Retinal pigment epithelial cell (primary cell): ENCODE results near the gene ITFG1.
A peak's percentile ranks its signal among the peaks of the same experiment; 100 is the strongest.

Experiments
- DNase-seq: peaks from one replicate; pipeline ENCODE4 v3.0.0-alpha.2; 2010; ENCODE audit warnings: low read depth
- H3K4me3 ChIP-seq: 2 replicates; pipeline ENCODE4 v1.5.1; 2011; ENCODE audit warnings: mild to moderate bottlenecking, low read length, control low read depth, moderate library complexity
- TF ChIP-seq, protein P1 (sequence below): conservative IDR thresholded peaks from 2 replicates; pipeline ENCODE4 v1.5.1; 2011; ENCODE audit warnings: low read depth, low read length, control low read depth, inconsistent platforms

Gene ITFG1

DNA sequence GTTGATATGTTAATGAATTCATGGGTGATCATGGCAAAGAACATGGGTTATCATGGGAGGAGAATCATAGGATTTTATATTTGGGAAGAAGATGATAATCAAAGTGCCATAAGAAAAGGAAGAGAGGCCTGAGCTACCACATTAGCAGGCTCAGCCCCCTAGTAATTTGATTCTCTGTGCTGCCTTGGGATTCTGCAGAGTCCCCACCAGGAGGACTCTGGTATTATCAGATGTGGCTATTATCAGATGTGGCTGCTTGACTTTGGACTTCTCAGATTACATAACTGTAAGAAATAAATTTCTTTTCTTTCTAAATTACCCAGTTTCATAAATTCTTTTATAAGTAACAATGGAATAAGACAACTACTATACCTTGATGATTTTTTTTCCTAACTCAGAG is 137.6 kb downstream of the ITFG1 start:
- no peak overlapping the region for H3K4me3 ChIP-seq
- TF ChIP-seq, protein P1, sequence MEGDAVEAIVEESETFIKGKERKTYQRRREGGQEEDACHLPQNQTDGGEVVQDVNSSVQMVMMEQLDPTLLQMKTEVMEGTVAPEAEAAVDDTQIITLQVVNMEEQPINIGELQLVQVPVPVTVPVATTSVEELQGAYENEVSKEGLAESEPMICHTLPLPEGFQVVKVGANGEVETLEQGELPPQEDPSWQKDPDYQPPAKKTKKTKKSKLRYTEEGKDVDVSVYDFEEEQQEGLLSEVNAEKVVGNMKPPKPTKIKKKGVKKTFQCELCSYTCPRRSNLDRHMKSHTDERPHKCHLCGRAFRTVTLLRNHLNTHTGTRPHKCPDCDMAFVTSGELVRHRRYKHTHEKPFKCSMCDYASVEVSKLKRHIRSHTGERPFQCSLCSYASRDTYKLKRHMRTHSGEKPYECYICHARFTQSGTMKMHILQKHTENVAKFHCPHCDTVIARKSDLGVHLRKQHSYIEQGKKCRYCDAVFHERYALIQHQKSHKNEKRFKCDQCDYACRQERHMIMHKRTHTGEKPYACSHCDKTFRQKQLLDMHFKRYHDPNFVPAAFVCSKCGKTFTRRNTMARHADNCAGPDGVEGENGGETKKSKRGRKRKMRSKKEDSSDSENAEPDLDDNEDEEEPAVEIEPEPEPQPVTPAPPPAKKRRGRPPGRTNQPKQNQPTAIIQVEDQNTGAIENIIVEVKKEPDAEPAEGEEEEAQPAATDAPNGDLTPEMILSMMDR: no peak
- DNase-seq: no peak

GRCh38 chr16:47320546-47321310 is 140.1 kb downstream of the ITFG1 start:
- TF ChIP-seq, protein P1: no peak
- DNase-seq: no peak

GRCh38 chr16:47317465-47318240 is 143.2 kb downstream of the ITFG1 start:
- TF ChIP-seq, protein P1: no peak
- no peak overlapping the region for H3K4me3 ChIP-seq
- DNase-seq: no peak

More at GRCh38 chr16:47320546-47321310, 140.1 kb downstream of the ITFG1 start:
- no peak overlapping the region for H3K4me3 ChIP-seq

DNA sequence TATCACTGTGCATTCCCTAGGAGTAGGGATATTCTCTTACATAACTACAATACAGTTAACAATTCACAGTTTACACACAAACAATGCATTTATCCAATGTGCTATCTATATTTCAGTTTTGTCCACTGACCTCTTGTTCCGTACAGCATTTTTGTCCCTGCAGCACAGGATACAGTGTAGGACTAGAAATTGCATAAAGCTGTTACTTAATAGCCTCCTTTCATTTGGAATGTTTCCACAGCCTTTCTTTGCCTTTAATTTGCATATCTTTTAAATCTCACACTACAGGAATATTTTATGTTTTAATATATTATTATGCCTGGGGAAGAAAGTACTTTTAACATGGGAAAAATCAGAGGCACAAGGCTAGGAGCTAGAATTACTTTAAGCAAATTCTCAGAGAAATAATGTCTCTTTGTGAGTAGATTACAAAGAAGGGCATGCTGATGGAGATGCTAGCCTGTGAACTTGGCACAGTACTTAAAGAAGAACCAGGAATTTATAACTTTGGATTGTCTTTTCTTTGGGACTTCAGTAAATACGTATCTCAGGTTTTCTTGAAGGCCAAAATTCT is 144.3 kb downstream of the ITFG1 start:
- TF ChIP-seq, protein P1: no peak
- no peak overlapping the region for H3K4me3 ChIP-seq

GRCh38 chr16:47311738-47312505 is 148.9 kb downstream of the ITFG1 start:
- DNase-seq: peak; percentile 34
- TF ChIP-seq, protein P1: no peak
- no peak overlapping the region for H3K4me3 ChIP-seq

More for the DNA sequence above, 144.3 kb downstream of the ITFG1 start:
- DNase-seq: no peak

DNA sequence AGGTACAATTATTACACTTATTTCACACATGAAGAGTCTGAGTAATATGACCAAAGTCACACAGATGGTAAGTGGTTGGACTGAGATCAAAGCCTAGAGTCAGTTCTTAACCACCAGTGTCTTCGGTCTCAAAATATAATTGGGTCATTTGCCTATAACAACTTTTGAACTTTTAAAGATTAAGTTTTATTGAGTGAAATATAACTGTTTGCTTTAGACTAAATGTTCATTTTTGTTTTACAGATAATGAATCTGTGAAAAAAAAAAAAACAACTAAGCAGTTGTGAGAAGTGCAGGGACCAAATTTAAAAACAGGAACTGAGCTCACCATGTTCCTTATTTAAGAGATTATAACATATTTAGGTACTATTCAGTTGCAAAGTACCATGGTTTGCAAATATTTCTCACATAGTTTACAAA is 150.1 kb downstream of the ITFG1 start:
- no peak for DNase-seq
- H3K4me3 ChIP-seq: no peak overlapping the region
- TF ChIP-seq, protein P1: no peak
